Nephron (organoid): ENCODE measurements around the gene DSCAM.

Experiments
- H3K27ac Mint-ChIP-seq, 3 experiments: 2 replicates each; pipeline ENCODE4 v1.8.0; 2020; ENCODE audit warnings: mixed read lengths in 3 of 3, mild to moderate bottlenecking in 2 of 3, moderate library complexity in 1 of 3
- H3K27me3 Mint-ChIP-seq: 2 replicates; pipeline ENCODE4 v1.8.0; 2021; ENCODE audit warnings: low read depth, mild to moderate bottlenecking, moderate library complexity, mixed read lengths
- H3K36me3 Mint-ChIP-seq: 2 replicates; pipeline ENCODE4 v1.8.0; 2020; ENCODE audit warnings: low read depth, mixed read lengths
- H3K4me1 Mint-ChIP-seq: 2 replicates; pipeline ENCODE4 v1.8.0; 2020; ENCODE audit warnings: mixed read lengths
- H3K4me3 Mint-ChIP-seq, 3 experiments: 2 replicates each; pipeline ENCODE4 v1.8.0; 2020; ENCODE audit warnings: mild to moderate bottlenecking in 3 of 3, mixed read lengths in 3 of 3, moderate library complexity in 2 of 3
- H3K9me3 Mint-ChIP-seq: 2 replicates; pipeline ENCODE4 v1.8.0; 2020; ENCODE audit warnings: mixed read lengths
- CTCF ChIP-seq, 3 experiments: fragments of 200-600 bp; sonication (generic); IDR thresholded peaks; one replicate each; pipeline ENCODE4 v1.5.0; 2021; ENCODE audit warnings: antibody characterized with exemption in 3 of 3; ENCODE audit not compliant: unreplicated experiment in 3 of 3

The DSCAM gene

GRCh38 chr21:40760821-40761220 is 86.1 kb downstream of the DSCAM start:
- Mint-ChIP-seq H3K36me3 (no peaks in the 10 kb centered on the region), H3K27me3 (peaks cover 12% of the 10 kb centered on the region), H3K27ac (no peak overlapping the region), H3K9me3 (peaks cover 5% of the 10 kb centered on the region), H3K4me3 (no peak overlapping the region), H3K4me1 (peaks cover 5% of the 10 kb centered on the region)
- TF ChIP-seq CTCF (IDR thresholded peaks at IDR 0.05; ENCODE audit: unreplicated experiment in 3 of 3), result no peak

GRCh38 chr21:40759061-40759460 is 87.9 kb downstream of the DSCAM start:
- H3K27ac Mint-ChIP-seq, result no peak overlapping the region
- H3K9me3 Mint-ChIP-seq, result peaks cover 5% of the 10 kb centered on the region
- no peak for TF ChIP-seq CTCF (IDR thresholded peaks at IDR 0.05; ENCODE audit: unreplicated experiment in 3 of 3)
- H3K4me3 Mint-ChIP-seq, result no peak overlapping the region
- peaks cover 2% of the 10 kb centered on the region for H3K4me1 Mint-ChIP-seq
- H3K27me3 Mint-ChIP-seq, result peaks cover 6% of the 10 kb centered on the region
- H3K36me3 Mint-ChIP-seq, result no peaks in the 10 kb centered on the region

- Mint-ChIP-seq H3K27me3 (peaks cover 6% of the 10 kb centered on the region), H3K9me3 (no peaks in the 10 kb centered on the region), H3K27ac (no peak overlapping the region), H3K4me1 (peaks cover 4% of the 10 kb centered on the region), H3K36me3 (no peaks in the 10 kb centered on the region), H3K4me3 (no peak overlapping the region)
- TF ChIP-seq CTCF (IDR thresholded peaks at IDR 0.05; ENCODE audit: unreplicated experiment in 3 of 3), result no peak
Measured at GRCh38 chr21:40757366-40757765, 89.6 kb downstream of the DSCAM start.

- no peak for TF ChIP-seq CTCF (IDR thresholded peaks at IDR 0.05; ENCODE audit: unreplicated experiment in 3 of 3)
- H3K27ac Mint-ChIP-seq, result no peak overlapping the region
- no peak overlapping the region for H3K4me3 Mint-ChIP-seq
- no peaks in the 10 kb centered on the region for H3K36me3 Mint-ChIP-seq
- H3K9me3 Mint-ChIP-seq, result no peaks in the 10 kb centered on the region
- H3K27me3 Mint-ChIP-seq, result no peaks in the 10 kb centered on the region
- H3K4me1 Mint-ChIP-seq, result peaks cover 4% of the 10 kb centered on the region
Measured at GRCh38 chr21:40754466-40754865, 92.5 kb downstream of the DSCAM start.

- no peaks in the 10 kb centered on the region for H3K36me3 Mint-ChIP-seq
- no peak for TF ChIP-seq CTCF (IDR thresholded peaks at IDR 0.05; ENCODE audit: unreplicated experiment in 3 of 3)
- H3K27me3 Mint-ChIP-seq, result no peaks in the 10 kb centered on the region
- no peaks in the 10 kb centered on the region for H3K9me3 Mint-ChIP-seq
- H3K4me3 Mint-ChIP-seq, result no peak overlapping the region
- peaks cover 4% of the 10 kb centered on the region for H3K4me1 Mint-ChIP-seq
- H3K27ac Mint-ChIP-seq, result no peak overlapping the region
Measured at GRCh38 chr21:40753756-40754155, 93.2 kb downstream of the DSCAM start.

- no peak overlapping the region for H3K4me3 Mint-ChIP-seq
- H3K36me3 Mint-ChIP-seq, result no peaks in the 10 kb centered on the region
- H3K4me1 Mint-ChIP-seq, result peaks cover 4% of the 10 kb centered on the region
- H3K27ac Mint-ChIP-seq, result no peak overlapping the region
- no peaks in the 10 kb centered on the region for H3K9me3 Mint-ChIP-seq
- no peaks in the 10 kb centered on the region for H3K27me3 Mint-ChIP-seq
- TF ChIP-seq CTCF (IDR thresholded peaks at IDR 0.05; ENCODE audit: unreplicated experiment in 3 of 3), result no peak
Measured at GRCh38 chr21:40752125-40752524, 94.8 kb downstream of the DSCAM start.
